ENCODE results near the gene ARID1B. TPM values are rescaled to one million over a fixed set of nuclear protein-coding genes. Genes with fewer than 3 reads are reported as not detected.
A peak's percentile ranks its signal among the peaks of the same experiment; 100 is the strongest.

ARID1B gene
- total and polyA plus RNA-seq, 2 experiments from 2014 or later = 32.9 to 67.0 TPM

- Histone ChIP-seq H4K20me1 (ENCODE audit: insufficient read depth, poor library complexity, severe bottlenecking) (peaks cover 59% of the 10 kb centered on the region), H3K36me3 (replicated peaks; ENCODE audit: insufficient read depth, low read depth) (no peaks in the 10 kb centered on the region)
Observed at GRCh38 chr6:156875062-156875461, 97.9 kb downstream of the ARID1B start.

GRCh38 chr6:156876302-156876701 is 99.1 kb downstream of the ARID1B start:
- no peak for DNase-seq (ENCODE audit: low spot score)
- Histone ChIP-seq H3K9me3 (ENCODE audit: low read depth) (no peaks in the 10 kb centered on the region), H3K4me1 (ENCODE audit: insufficient read depth) (peaks cover 13% of the 10 kb centered on the region), H3K4me2 (no peak overlapping the region), H4K20me1 (ENCODE audit: insufficient read depth, poor library complexity, severe bottlenecking) (peaks cover 63% of the 10 kb centered on the region), H3K27ac (no peak overlapping the region), H3K4me3 (no peak overlapping the region), H3K79me2 (peaks cover 99% of the 10 kb centered on the region), H3K27me3 (no peaks in the 10 kb centered on the region), H2AFZ (no peak overlapping the region), H3K9me2 (replicated peaks; ENCODE audit: insufficient read depth) (no peaks in the 10 kb centered on the region), H3K36me3 (replicated peaks; ENCODE audit: insufficient read depth, low read depth) (no peaks in the 10 kb centered on the region)
- TF ChIP-seq CTCF (IDR thresholded peaks at IDR 0.05; ENCODE audit: poor library complexity) (peak; percentile 22), EZH2 (IDR thresholded peaks at IDR 0.05; ENCODE audit: borderline replicate concordance) (no peak)
- WGBS (ENCODE audit: low lambda C conversion rate, missing lambda C conversion rate) = 85% methylated on average over 11 of the region's 11 CpGs

More at GRCh38 chr6:156875062-156875461, 97.9 kb downstream of the ARID1B start:
- DNase-seq (ENCODE audit: low spot score) = no peak
- WGBS (ENCODE audit: low lambda C conversion rate, missing lambda C conversion rate) = 87% methylated on average over 2 of the region's 2 CpGs
- no peak overlapping the region for H3K4me2 ChIP-seq
- H3K79me2 ChIP-seq = peaks cover 100% of the 10 kb centered on the region
- no peaks in the 10 kb centered on the region for H3K9me3 ChIP-seq (ENCODE audit: low read depth)
- peaks cover 16% of the 10 kb centered on the region for H3K4me1 ChIP-seq (ENCODE audit: insufficient read depth)
- no peak overlapping the region for H3K27ac ChIP-seq
- no peaks in the 10 kb centered on the region for H3K27me3 ChIP-seq
- no peaks in the 10 kb centered on the region for H3K9me2 ChIP-seq (replicated peaks; ENCODE audit: insufficient read depth)
- no peak overlapping the region for H3K4me3 ChIP-seq
- TF ChIP-seq EZH2phosphoT487 (IDR thresholded peaks at IDR 0.05; ENCODE audit: low read depth, severe bottlenecking, unreplicated experiment) = no peak
- TF ChIP-seq EZH2 (IDR thresholded peaks at IDR 0.05; ENCODE audit: borderline replicate concordance) = no peak
- no peak for TF ChIP-seq CTCF (IDR thresholded peaks at IDR 0.05; ENCODE audit: poor library complexity)
- no peak overlapping the region for H2AFZ ChIP-seq

DNA sequence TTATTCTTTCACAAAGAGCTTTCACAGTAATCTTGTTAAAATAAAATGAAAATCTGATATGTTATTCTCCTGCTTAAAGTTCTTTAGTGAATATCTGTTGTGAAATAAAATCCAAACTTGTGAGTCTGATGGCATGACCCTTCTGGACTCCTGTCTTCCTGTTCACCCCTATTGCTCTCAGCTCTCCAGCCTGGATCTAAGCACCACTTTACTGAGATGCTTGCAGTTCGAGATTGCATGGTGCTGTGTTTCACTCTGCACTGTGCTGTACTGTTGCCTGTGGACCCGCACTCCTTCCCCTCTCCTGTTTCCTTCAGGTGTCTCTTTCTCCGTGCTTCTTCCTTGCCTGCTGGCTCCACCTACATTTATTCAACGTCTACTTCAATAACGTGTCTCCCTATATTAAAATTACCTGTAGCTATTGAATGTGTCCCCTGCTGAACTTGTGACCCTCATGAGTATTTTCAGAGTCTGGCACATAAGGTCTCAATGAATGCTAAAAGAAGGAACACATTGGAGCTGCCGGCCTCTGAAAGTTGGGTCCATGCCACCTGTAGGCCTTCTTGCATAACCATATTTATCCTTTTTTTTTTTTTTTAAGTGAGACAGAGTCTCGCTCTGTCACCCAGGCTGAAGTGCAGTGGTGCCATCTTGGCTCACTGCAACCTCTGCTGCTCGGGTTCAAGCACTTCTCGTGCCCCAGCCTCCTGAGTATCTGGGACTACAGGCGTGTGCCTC is 100.1 kb downstream of the ARID1B start:
- peaks cover 70% of the 10 kb centered on the region for H4K20me1 ChIP-seq (ENCODE audit: insufficient read depth, poor library complexity, severe bottlenecking)
- H3K4me3 ChIP-seq = no peak overlapping the region
- H3K36me3 ChIP-seq (replicated peaks; ENCODE audit: insufficient read depth, low read depth) = no peaks in the 10 kb centered on the region
- H2AFZ ChIP-seq = no peak overlapping the region
- no peaks in the 10 kb centered on the region for H3K27me3 ChIP-seq
- H3K4me1 ChIP-seq (ENCODE audit: insufficient read depth) = peaks cover 13% of the 10 kb centered on the region
- DNase-seq (ENCODE audit: low spot score) = no peak
- TF ChIP-seq CTCF (IDR thresholded peaks at IDR 0.05; ENCODE audit: poor library complexity) (no peak), EZH2phosphoT487 (IDR thresholded peaks at IDR 0.05; ENCODE audit: low read depth, severe bottlenecking, unreplicated experiment) (no peak), EZH2 (IDR thresholded peaks at IDR 0.05; ENCODE audit: borderline replicate concordance) (no peak)
- H3K79me2 ChIP-seq = peaks cover 99% of the 10 kb centered on the region
- H3K4me2 ChIP-seq = no peak overlapping the region
- 97% methylated on average over 10 of the region's 10 CpGs for WGBS (ENCODE audit: low lambda C conversion rate, missing lambda C conversion rate)
- H3K27ac ChIP-seq = no peak overlapping the region
- H3K9me2 ChIP-seq (replicated peaks; ENCODE audit: insufficient read depth) = no peaks in the 10 kb centered on the region
- H3K9me3 ChIP-seq (ENCODE audit: low read depth) = no peaks in the 10 kb centered on the region
